ENCODE measurements around the gene CCL8.

Gene CCL8

DNA sequence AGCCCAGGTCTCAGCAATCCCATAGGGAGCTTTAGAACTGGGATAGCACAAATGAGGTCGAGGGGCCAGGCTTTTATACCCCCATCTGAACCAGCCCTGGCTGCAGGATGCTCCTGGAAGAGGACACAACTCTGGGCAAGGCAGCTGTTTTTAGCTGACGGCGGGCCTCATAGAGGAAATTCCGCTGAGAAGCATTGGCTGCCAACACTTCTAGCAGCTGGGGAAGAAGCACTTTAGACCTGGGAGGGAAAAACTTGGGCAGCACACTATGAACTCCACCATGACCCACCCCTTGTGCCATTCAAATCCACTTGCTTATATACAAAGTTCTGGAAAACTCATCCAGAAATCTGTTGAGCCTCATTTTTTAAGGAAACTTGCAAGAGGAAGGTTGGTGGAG, 28.6 kb upstream of the CCL8 start:
- TF ChIP-seq, protein P1, sequence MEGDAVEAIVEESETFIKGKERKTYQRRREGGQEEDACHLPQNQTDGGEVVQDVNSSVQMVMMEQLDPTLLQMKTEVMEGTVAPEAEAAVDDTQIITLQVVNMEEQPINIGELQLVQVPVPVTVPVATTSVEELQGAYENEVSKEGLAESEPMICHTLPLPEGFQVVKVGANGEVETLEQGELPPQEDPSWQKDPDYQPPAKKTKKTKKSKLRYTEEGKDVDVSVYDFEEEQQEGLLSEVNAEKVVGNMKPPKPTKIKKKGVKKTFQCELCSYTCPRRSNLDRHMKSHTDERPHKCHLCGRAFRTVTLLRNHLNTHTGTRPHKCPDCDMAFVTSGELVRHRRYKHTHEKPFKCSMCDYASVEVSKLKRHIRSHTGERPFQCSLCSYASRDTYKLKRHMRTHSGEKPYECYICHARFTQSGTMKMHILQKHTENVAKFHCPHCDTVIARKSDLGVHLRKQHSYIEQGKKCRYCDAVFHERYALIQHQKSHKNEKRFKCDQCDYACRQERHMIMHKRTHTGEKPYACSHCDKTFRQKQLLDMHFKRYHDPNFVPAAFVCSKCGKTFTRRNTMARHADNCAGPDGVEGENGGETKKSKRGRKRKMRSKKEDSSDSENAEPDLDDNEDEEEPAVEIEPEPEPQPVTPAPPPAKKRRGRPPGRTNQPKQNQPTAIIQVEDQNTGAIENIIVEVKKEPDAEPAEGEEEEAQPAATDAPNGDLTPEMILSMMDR (conservative IDR thresholded peaks at IDR 0.05): no peak
- no peak overlapping the region for H3K27ac ChIP-seq

DNA sequence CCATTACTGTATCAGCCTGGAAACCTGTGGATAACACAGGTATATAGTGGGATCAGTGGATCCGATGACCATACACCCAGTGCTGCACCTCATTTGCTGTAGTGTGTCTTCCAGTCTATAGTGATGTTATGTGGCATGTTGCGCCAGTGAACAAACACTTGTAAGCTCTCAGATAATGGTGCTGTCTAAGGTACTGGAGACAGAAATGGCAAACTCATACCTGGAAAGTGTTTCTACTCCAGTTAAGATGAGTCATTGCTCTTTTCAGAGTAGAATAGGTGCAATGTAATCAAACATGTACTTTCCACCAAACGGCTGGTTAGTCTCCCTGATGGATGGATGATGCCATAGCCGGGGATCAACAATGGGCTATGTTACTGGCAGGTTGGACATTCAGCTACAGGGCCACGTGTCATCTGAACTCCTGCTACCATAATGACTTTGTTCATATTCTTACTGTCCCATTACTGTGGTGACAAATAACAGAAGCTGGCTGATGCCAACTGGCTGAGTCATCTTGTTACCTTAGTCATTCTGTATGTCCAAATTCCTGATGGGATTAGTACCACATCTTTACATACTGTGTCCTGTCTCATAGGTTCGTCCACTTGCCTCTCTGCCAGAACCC, 27.4 kb upstream of the CCL8 start:
- no peak overlapping the region for H3K27ac ChIP-seq
- TF ChIP-seq, protein P1 (conservative IDR thresholded peaks at IDR 0.05): no peak

DNA sequence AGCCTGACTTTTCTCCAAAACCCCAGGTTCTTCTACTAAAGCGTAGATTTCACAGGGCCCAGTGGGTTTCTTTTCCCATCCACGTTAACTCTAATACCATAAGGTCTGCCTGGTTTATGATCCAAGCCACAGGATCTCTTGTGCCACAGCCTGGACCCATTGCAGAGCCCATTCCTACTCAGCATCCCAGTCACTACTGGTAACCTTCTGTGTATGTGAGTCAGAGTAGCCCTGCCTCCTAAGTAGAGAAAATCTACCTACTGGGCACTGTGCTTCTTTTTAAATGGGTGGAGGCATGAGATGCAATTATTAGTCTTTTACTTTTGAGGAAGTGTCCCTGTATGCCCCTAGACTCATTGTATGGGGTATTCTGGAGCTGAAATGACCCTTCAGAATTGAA, 20.2 kb upstream of the CCL8 start:
- no peak overlapping the region for H3K27ac ChIP-seq
- TF ChIP-seq, protein P1 (conservative IDR thresholded peaks at IDR 0.05): no peak

DNA sequence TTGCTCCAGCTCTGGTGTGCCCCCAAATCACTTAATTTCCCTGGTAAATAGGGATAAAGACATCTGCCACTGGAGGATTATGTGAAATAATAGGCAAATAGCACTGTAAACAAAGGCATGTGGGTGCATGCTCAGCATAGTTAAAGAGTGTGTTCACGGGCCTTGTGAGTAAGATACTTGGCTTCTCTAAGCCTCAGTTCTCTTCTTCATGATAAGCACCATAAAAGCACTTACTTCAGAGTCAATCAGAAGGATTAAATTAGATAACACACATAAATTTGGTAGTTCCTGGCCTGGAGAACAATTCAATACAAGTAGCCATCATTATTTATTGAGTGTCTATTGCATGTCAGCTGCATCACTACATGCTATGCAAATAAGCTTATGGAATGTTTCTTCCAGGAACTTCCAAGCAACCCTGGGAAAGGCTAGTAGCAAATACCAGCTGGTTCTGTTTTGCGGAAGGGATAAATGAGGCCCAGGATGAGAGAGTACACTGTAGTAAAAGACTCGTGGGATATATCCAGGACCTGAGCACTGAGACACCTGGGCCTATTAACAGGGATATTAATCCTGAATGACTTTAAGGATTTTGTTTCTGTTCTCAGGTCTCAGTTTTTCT, 19.2 kb upstream of the CCL8 start:
- TF ChIP-seq, protein P1 (conservative IDR thresholded peaks at IDR 0.05): no peak
- no peak overlapping the region for H3K27ac ChIP-seq

DNA sequence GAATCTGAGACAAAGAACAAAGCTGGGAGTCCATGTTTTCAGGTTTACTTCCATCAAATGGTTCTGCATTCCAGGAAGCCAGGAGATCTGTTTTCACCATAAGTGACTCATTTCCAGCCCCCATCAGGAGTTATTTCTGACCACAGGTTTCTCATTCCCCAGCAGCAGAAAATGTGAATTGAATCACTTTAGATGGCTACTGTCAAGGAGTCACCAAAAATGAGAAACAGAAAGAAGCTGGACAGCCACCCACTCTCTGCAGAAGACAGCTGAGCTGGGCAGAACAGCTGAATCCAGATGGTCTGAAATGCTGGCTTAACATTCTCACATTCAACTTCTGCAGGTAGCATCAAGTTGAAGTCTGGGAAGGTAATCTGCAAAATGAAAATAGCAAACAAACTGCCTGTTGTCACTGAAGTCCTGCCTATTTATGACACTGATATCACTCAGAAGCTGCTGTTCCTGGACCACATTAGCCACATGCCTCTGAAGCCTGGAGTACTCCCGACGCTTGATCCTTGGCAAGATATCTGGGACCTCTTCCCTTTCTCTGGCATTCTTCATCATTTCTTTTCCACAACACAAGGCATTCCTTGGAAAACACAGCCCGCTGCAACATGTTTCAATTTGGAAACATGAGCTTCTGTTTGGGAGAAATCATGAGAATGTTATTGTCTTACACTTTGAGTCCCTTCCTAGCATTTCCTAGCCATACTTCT, 18.4 kb upstream of the CCL8 start:
- TF ChIP-seq, protein P1 (conservative IDR thresholded peaks at IDR 0.05): no peak
- no peak overlapping the region for H3K27ac ChIP-seq

DNA sequence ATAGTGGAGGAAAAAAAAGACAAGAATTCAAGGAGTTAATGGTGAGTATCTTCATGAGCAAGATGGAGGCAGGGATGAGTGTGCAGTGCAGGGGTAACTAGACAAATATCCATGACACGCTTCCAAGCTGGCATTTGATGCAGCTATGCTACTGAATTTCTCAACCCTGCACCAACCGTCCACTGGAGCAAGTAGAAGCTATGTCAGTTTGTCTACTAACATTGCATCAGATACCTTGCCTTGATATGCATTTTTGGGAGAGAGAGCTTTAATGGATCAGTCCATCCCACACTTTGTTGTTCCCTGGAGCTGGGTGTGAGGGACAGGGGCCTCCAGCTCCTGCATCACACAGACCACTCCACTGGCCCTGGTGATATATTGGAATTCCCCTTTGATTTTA, 17.2 kb upstream of the CCL8 start:
- H3K27ac ChIP-seq: no peak overlapping the region
- TF ChIP-seq, protein P1 (conservative IDR thresholded peaks at IDR 0.05): no peak

DNA sequence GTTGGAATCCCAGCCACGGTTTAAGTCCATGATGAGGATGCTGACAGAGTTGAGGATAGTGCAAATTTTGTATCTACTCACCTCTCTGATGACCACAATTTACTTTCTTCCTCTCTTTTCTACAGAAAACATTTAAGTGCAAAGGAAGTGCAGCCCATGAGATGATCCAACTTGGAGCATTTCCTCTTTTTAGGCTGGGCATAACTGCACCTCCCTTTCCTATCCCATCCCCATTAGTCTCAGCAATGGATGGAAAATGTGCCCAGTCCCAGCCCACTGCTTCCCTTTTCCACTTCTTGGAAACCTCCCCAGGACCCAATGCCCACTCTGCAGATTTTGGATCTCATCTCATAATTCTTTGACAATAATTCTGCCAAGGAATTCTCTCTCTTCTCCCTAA, 16.6 kb upstream of the CCL8 start:
- TF ChIP-seq, protein P1 (conservative IDR thresholded peaks at IDR 0.05): no peak

More for the DNA sequence above, 16.6 kb upstream of the CCL8 start:
- H3K27ac ChIP-seq: no peak overlapping the region

Data from VCaP (cell line).